ENCODE data around the gene CEP120.

- TF ChIP-seq CTCF (IDR thresholded peaks at IDR 0.05) (no peak), POLR2A (IDR thresholded peaks at IDR 0.05) (no peak)
These were observed 33.0 kb upstream of the CEP120 start for GRCh38 chr5:123456242-123456641.

All from lower leg skin (tissue), 3 donors.